CD4-positive, alpha-beta T cell treated with Interleukin-1 beta for 1 hour (primary cell): ENCODE results near the gene GOSR2.

Source experiments
- DNase-seq, 2 donors: peaks; one replicate each; pipeline ENCODE4 v3.0.0-alpha.2; 2020 to 2022

The GOSR2 gene

GRCh38 chr17:46922804-46923635 is at the start of gene GOSR2:
Gene GOSR2 (plus strand): TSS chr17:46923160. CDS start chr17:46923193, 33 bp downstream.
- DNase-seq: peak; percentile 89

GRCh38 chr17:46873941-46874645 is 48.9 kb upstream of the GOSR2 start:
- no peak for DNase-seq

- DNase-seq: no peak
Observed at GRCh38 chr17:46874906-46875305, 48.1 kb upstream of the GOSR2 start.

GRCh38 chr17:46875849-46876352 is 47.1 kb upstream of the GOSR2 start:
- no peak for DNase-seq

GRCh38 chr17:46876353-46876887 is 46.5 kb upstream of the GOSR2 start:
- no peak for DNase-seq

GRCh38 chr17:46876926-46877325 is 46.0 kb upstream of the GOSR2 start:
- no peak for DNase-seq

GRCh38 chr17:46877466-46877865 is 45.5 kb upstream of the GOSR2 start:
- DNase-seq: no peak

- peak in 1 of 2 donors; percentile 21 for DNase-seq
Observed at GRCh38 chr17:46878055-46878454, 44.9 kb upstream of the GOSR2 start.

GRCh38 chr17:46879101-46879500 is 43.9 kb upstream of the GOSR2 start:
- no peak for DNase-seq

- no peak for DNase-seq
Observed at GRCh38 chr17:46881015-46881414, 41.9 kb upstream of the GOSR2 start.

GRCh38 chr17:46882666-46883065 is 40.3 kb upstream of the GOSR2 start:
- DNase-seq: no peak

- no peak for DNase-seq
Observed at GRCh38 chr17:46883871-46884520, 39.0 kb upstream of the GOSR2 start.

GRCh38 chr17:46884552-46884951 is 38.4 kb upstream of the GOSR2 start:
- no peak for DNase-seq

GRCh38 chr17:46885415-46886309 is 37.3 kb upstream of the GOSR2 start:
- DNase-seq: no peak

- no peak for DNase-seq
Observed at GRCh38 chr17:46886310-46886663, 36.7 kb upstream of the GOSR2 start.

- no peak for DNase-seq
Observed at GRCh38 chr17:46887717-46888116, 35.2 kb upstream of the GOSR2 start.

GRCh38 chr17:46888727-46889126 is 34.2 kb upstream of the GOSR2 start:
- DNase-seq: no peak

GRCh38 chr17:46889519-46889918 is 33.4 kb upstream of the GOSR2 start:
- DNase-seq: no peak

GRCh38 chr17:46889992-46890564 is 32.9 kb upstream of the GOSR2 start:
- no peak for DNase-seq

- DNase-seq: no peak
Observed at GRCh38 chr17:46890638-46891037, 32.3 kb upstream of the GOSR2 start.

GRCh38 chr17:46892192-46892703 is 30.7 kb upstream of the GOSR2 start:
- no peak for DNase-seq

- DNase-seq: no peak
Observed at GRCh38 chr17:46894024-46894423, 28.9 kb upstream of the GOSR2 start.
